ELF-1 (cell line): ENCODE data around the gene ANKIB1.
A peak's percentile ranks its signal among the peaks of the same experiment; 100 is the strongest.
"Not testable (repeated sequence)": the region's sequence is repeated elsewhere in the genome, so short reads cannot be mapped to it uniquely, and the experiment has no call there.

ENCODE experiments used
- DNase-seq: peaks from one replicate; pipeline ENCODE4 v3.0.0-alpha.2; 2016; ENCODE audit warnings: low read depth, low spot score

The ANKIB1 gene

DNA sequence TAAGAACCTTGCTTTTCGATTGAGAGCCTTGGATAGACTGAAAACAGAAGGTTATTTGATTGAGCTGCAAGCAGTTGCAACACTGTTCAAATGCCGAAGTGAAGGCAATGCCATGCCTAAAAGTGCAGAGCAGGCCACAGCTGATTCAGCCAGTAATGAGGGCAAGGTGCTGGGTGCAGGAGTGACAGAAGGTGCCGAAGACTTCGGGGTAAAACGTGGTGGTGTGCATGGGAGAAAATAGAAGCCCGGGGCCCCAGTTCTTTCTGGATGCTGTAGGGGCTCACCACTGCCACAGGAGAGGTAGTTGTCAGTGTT lies 157.9 kb downstream of the ANKIB1 start:
- no peak for DNase-seq

- no peak for DNase-seq
These were observed 158.4 kb downstream of the ANKIB1 start for GRCh38 chr7:92404170-92404614.

GRCh38 chr7:92409357-92409756 lies 163.6 kb downstream of the ANKIB1 start:
- no peak for DNase-seq

GRCh38 chr7:92410162-92410561 lies 164.4 kb downstream of the ANKIB1 start:
- DNase-seq: not testable (repeated sequence)

GRCh38 chr7:92412745-92413144 lies 167.0 kb downstream of the ANKIB1 start:
- DNase-seq: no peak

- no peak for DNase-seq
These were observed 167.8 kb downstream of the ANKIB1 start for GRCh38 chr7:92413550-92413949.

- DNase-seq: no peak
These were observed 169.5 kb downstream of the ANKIB1 start for GRCh38 chr7:92415225-92415624.

- DNase-seq: no peak
These were observed 172.1 kb downstream of the ANKIB1 start for GRCh38 chr7:92417913-92418312.

- no peak for DNase-seq
These were observed 176.1 kb downstream of the ANKIB1 start for GRCh38 chr7:92421676-92422435.

GRCh38 chr7:92422926-92423325 lies 177.2 kb downstream of the ANKIB1 start:
- no peak for DNase-seq

DNA sequence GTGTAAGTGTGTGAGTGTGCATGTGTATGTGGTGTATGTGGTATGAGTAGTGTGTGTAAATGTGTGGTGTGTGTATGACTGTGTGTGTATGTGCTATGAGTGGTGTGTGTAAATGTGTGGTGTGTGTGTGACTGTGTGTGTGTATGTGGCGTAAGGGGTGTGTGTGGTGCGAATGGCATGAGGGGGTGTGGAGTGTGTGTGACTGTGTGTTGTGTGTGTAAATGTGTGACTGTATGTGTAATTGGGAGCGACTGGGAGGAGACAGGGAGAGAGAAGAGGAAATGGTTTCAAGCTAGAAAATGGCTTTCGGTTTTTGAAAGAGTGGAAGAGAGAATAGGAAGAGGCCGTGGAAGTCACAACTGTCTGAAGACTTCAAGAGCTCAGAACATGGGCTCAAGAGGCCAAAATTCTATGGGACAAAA lies 177.9 kb downstream of the ANKIB1 start:
- DNase-seq: no peak

- DNase-seq: peak; percentile 44
These were observed 179.7 kb downstream of the ANKIB1 start for GRCh38 chr7:92425311-92425947.

DNA sequence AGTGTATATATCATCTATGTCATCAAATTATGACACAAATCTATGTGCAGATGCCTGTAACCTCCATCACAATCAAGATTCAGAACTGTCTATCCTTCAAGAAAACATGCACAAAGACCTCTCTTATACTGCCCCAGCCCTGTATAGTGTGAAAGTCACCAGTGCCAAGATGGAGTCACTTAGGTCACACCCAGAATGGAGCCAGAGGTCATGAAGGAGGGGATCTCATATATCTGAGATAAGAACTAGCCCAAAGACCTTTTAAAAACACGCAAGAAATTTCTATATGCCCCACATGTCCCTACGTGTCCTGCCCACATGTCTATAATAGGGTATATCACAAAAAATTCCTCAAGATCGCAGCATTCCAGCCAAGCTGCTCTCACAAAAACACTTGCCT lies 181.4 kb downstream of the ANKIB1 start:
- no peak for DNase-seq

DNA sequence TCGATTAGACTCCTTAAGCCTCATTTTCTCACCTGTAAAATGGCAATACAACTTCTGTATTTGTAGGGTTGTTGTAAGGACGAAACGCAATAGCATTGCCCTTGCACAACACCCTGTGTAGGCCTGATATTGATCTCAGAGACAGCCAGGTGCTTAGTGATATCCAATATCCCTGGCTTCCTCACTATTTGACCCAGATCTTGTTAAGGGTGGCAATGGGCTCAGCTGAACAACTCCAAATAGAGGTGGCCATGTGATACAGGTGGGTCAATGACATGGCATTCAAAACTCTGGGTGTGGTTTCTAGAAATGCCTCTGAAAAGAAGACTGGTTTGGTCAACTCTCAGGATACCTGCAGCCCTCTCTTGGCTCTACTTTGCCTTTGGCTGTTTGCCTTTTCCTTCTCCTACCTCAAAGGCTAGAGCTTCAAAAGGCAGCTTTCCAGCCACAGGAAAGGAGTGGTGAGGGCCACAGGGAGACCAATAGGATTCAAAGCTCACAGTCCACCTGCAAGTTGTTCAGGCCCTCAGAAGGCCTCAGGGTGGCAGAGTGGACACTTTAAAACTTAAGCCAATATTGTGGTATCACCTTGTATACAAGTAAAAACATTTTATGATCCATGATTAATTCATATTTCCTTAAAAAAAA lies 186.6 kb downstream of the ANKIB1 start:
- DNase-seq: peak; percentile 58

GRCh38 chr7:92433019-92433418 lies 187.2 kb downstream of the ANKIB1 start:
- DNase-seq: no peak

- DNase-seq: no peak
These were observed 189.8 kb downstream of the ANKIB1 start for GRCh38 chr7:92435542-92435941.

DNA sequence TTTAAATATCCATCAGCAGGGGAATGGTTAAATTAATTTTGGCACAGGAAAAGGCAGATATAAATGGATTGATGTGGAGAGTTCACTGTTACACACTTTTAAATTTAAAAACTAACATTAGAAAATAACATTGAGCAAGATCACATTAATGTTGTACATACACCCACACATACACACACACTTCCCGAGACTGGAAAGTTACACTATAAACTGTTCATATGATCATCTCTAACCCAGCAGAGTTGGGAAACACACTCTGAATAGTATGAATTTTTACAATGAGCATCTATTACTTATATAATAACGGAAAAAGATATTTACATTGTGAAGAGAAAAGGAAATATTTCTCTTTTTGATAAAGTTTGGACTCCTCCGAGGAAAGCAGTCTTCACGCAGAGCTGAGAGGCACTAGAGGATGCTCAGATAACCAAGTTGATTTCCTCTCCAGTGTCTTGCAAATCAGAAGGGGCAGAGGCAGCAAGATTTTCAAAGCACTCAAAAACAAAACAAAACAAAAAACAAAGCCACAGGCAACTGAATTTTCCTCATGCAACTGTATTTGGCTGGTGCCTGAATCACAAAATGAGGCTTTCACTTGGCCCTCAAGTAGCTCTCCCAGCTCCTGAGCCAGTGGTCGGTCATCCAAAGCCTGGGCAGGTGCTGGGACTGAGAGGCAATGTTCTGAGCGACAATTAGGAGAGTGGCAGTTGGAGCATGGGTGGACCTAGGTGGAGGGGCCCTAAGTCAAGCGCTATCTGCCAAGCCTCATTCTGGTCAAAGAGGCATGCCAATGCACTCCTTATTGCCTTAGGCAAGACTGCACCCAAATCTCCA lies 191.1 kb downstream of the ANKIB1 start:
- peak; percentile 30 for DNase-seq

DNA sequence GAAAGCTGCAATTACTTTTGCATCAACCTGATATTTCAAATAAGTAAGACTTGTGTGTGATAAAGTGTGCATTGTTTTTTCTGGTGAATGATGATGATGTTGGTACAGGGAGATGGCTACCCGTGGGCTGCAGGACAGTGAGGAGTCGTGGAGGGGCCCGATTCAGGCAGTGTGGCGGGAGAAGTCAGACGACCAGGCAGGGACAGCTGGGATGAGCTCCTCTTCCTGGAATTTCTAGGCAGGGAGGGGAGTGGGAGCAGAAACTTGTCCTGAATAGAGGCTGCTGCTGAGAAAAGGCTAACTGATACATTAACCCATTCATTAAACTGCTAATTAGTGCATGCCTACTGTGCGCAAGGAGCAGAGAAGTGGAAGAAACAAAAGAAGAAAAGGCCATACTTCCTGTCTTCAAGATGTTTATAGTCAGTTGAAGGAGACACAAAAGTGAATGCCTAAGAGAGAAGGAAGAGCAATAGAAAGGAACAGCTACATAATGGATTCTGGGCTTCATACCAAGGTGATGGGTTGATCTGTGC lies 192.2 kb downstream of the ANKIB1 start:
- peak; percentile 44 for DNase-seq

- DNase-seq: not testable (repeated sequence)
These were observed 196.9 kb downstream of the ANKIB1 start for GRCh38 chr7:92442720-92443119.

- DNase-seq: no peak
These were observed 201.1 kb downstream of the ANKIB1 start for GRCh38 chr7:92446869-92447344.
